Measurements from ENCODE around the gene CFAP410.

The CFAP410 gene

DNA sequence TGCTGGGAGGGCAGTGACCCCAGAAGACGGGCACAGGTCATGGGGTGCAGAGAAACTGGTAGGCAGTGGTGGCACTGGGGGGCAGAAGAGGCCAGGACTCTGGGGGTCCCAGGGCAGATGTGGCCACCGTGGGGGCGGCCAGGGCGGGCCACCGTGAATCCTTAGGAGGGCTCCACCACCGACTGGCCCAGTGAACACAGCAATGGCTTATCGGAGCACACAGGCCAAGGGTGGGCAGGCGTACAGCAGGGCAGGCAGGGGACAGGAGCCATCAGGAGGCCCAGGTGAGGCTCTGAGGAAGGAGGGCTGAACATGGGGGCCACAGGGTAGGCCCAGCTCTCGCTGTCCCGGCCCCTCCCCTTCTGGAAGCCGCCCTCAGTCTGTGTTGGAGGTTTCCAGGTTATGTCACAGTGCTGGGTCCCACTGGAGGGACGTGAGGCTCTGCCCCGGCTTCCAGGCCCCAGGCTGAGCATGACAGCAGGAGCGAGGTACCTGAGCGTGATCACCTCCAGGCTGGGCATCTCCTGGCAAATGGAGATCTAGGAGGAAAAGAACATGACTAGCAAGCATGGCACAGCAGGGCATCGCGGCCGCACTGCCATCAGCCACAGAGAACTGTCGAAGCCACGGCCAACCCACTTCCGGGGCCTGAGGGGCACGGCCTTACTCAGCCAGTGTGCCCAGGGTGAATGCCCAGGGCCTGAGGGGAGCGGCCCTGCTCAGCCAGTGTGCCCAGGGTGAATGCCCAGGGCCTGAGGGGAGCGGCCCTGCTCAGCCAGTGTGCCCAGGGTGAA, 3.7 kb downstream of the CFAP410 start:
- TF ChIP-seq, protein P1, sequence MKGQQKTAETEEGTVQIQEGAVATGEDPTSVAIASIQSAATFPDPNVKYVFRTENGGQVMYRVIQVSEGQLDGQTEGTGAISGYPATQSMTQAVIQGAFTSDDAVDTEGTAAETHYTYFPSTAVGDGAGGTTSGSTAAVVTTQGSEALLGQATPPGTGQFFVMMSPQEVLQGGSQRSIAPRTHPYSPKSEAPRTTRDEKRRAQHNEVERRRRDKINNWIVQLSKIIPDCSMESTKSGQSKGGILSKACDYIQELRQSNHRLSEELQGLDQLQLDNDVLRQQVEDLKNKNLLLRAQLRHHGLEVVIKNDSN (IDR thresholded peaks at IDR 0.05), result no peak
- TF ChIP-seq CEBPB (IDR thresholded peaks at IDR 0.05), result no peak
- TF ChIP-seq CREB1 (IDR thresholded peaks at IDR 0.05; ENCODE audit: low read depth), result no peak
- TF ChIP-seq EP300 (IDR thresholded peaks at IDR 0.05; ENCODE audit: borderline replicate concordance), result no peak
- TF ChIP-seq NFIC (IDR thresholded peaks at IDR 0.05), result no peak

DNA sequence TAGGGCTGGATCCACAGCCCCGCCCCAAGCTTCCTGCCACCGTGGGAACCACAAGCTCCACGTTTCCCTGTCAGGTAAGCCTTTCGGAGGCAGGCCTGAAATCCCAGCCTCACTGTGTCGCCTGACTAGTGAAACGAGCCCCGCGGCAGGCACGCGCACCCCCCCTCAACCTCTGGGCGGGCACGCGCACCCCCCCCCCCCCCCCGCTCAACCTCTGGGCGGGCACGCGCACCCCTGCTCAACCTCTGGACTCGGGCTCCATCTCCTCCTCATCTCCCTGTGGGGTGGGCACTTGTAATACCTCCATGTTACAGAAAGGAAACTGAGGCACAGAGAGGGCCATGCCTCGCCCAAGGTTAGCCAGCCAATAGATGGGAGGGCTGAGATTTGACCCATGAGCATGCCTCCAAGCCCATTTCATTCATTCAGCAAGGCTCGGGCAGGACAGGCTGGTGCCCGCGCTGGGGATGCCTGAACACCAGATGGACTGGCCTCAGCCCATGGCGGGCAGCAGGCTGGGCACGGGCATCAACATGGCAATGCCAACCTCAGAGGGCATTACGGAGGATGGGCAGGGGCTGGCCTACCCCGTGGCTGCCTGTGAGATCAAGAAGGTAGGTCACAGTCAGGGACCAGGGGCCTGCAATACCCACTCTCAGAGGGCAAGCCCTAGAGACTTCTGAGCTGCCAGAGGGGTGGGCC, 4.7 kb downstream of the CFAP410 start:
- TF ChIP-seq CEBPB (IDR thresholded peaks at IDR 0.05) (no peak), TEAD4 (IDR thresholded peaks at IDR 0.05) (no peak), YY1 (IDR thresholded peaks at IDR 0.05; ENCODE audit: low read depth) (no peak), EP300 (IDR thresholded peaks at IDR 0.05; ENCODE audit: borderline replicate concordance) (no peak), TCF12 (IDR thresholded peaks at IDR 0.05; ENCODE audit: low read depth) (no peak), CREB1 (IDR thresholded peaks at IDR 0.05; ENCODE audit: low read depth) (no peak), RAD21 (IDR thresholded peaks at IDR 0.05; ENCODE audit: low read depth) (no peak), EGR1 (IDR thresholded peaks at IDR 0.05) (no peak), TAF1 (IDR thresholded peaks at IDR 0.05; ENCODE audit: low read depth) (no peak), FOXM1 (IDR thresholded peaks at IDR 0.05; ENCODE audit: borderline replicate concordance, low read depth) (no peak), NFIC (IDR thresholded peaks at IDR 0.05) (no peak), ZBTB7A (IDR thresholded peaks at IDR 0.05; ENCODE audit: low read depth) (no peak)
- TF ChIP-seq, protein P2, sequence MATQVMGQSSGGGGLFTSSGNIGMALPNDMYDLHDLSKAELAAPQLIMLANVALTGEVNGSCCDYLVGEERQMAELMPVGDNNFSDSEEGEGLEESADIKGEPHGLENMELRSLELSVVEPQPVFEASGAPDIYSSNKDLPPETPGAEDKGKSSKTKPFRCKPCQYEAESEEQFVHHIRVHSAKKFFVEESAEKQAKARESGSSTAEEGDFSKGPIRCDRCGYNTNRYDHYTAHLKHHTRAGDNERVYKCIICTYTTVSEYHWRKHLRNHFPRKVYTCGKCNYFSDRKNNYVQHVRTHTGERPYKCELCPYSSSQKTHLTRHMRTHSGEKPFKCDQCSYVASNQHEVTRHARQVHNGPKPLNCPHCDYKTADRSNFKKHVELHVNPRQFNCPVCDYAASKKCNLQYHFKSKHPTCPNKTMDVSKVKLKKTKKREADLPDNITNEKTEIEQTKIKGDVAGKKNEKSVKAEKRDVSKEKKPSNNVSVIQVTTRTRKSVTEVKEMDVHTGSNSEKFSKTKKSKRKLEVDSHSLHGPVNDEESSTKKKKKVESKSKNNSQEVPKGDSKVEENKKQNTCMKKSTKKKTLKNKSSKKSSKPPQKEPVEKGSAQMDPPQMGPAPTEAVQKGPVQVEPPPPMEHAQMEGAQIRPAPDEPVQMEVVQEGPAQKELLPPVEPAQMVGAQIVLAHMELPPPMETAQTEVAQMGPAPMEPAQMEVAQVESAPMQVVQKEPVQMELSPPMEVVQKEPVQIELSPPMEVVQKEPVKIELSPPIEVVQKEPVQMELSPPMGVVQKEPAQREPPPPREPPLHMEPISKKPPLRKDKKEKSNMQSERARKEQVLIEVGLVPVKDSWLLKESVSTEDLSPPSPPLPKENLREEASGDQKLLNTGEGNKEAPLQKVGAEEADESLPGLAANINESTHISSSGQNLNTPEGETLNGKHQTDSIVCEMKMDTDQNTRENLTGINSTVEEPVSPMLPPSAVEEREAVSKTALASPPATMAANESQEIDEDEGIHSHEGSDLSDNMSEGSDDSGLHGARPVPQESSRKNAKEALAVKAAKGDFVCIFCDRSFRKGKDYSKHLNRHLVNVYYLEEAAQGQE (IDR thresholded peaks at IDR 0.05; ENCODE audit: low read depth), result no peak
- TF ChIP-seq, protein P1 (IDR thresholded peaks at IDR 0.05), result no peak
- TF ChIP-seq, protein P3, sequence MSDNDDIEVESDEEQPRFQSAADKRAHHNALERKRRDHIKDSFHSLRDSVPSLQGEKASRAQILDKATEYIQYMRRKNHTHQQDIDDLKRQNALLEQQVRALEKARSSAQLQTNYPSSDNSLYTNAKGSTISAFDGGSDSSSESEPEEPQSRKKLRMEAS (IDR thresholded peaks at IDR 0.05), result no peak

- no peak for TF ChIP-seq EP300 (IDR thresholded peaks at IDR 0.05; ENCODE audit: borderline replicate concordance)
These were observed 5.5 kb downstream of the CFAP410 start for GRCh38 chr21:44333509-44334328.

DNA sequence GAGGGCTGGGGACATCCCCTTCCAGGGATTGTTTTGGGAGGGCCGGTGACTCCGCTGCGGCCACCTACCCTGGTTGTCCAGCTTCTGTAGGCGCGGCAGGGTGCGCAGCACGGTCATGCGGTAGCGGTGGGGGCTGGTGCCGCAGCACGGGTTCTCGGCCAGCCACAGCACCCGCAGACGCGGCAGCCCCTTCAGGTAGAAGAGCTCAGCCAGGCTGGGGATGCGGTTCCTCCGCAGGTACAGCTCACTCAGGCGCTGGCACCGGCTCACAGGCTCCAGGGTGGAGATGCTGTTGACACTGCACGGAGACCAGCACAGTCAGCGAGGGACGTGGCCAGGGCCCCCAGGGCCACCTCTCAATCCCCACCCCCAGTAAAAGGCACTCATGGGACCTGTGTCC, 6.2 kb downstream of the CFAP410 start:
- TF ChIP-seq TCF12 (IDR thresholded peaks at IDR 0.05; ENCODE audit: low read depth) (no peak), EGR1 (IDR thresholded peaks at IDR 0.05) (no peak), EP300 (IDR thresholded peaks at IDR 0.05; ENCODE audit: borderline replicate concordance) (no peak), TAF1 (IDR thresholded peaks at IDR 0.05; ENCODE audit: low read depth) (no peak), FOXM1 (IDR thresholded peaks at IDR 0.05; ENCODE audit: borderline replicate concordance, low read depth) (no peak), ZBTB7A (IDR thresholded peaks at IDR 0.05; ENCODE audit: low read depth) (no peak), CEBPB (IDR thresholded peaks at IDR 0.05) (no peak), RAD21 (IDR thresholded peaks at IDR 0.05; ENCODE audit: low read depth) (no peak), TEAD4 (IDR thresholded peaks at IDR 0.05) (no peak), CREB1 (IDR thresholded peaks at IDR 0.05; ENCODE audit: low read depth) (no peak), NFIC (IDR thresholded peaks at IDR 0.05) (no peak), YY1 (IDR thresholded peaks at IDR 0.05; ENCODE audit: low read depth) (no peak)
- TF ChIP-seq, protein P1 (IDR thresholded peaks at IDR 0.05), result no peak
- TF ChIP-seq, protein P2 (IDR thresholded peaks at IDR 0.05; ENCODE audit: low read depth), result no peak
- TF ChIP-seq, protein P3 (IDR thresholded peaks at IDR 0.05), result no peak
